Stimulated activated CD4-positive, alpha-beta T cell treated with anti-CD3 and anti-CD28 coated beads, Interleukin-1b, Interleukin-23, amount 100 ng/mL, for 1 hour (primary cell): ENCODE data around the gene MKRN1.
A peak's percentile ranks its signal among the peaks of the same experiment; 100 is the strongest.
"Not testable (repeated sequence)": the region's sequence is repeated elsewhere in the genome, so short reads cannot be mapped to it uniquely, and the experiment has no call there.

Source experiments
- DNase-seq, 2 donors: peaks; one replicate each; pipeline ENCODE4 v3.0.0-alpha.2; 2020; ENCODE audit warnings: low read depth in 2 of 2

MKRN1 gene

DNA sequence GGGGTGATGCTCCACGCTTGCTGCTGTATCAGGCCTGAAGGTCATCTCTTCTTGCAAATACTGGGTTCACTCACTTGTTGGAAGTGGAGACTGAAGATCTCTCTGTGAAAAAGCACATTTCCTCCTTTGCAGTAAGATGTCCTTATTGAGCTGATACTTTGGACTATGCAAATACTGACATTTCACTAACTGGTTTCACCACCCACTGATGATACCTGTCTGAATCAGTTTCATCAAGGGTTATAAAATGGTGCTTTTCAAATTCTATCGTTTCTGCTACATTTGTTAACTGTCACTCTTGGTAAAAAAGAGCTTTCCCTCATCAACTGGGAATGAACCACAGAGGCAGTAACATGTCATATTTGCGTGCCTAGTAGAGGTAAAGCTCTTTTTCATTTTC, 39.9 kb downstream of the MKRN1 start:
- no peak for DNase-seq

GRCh38 chr7:140435252-140435895, 43.9 kb downstream of the MKRN1 start:
- DNase-seq = no peak

- no peak for DNase-seq
Observed at GRCh38 chr7:140433396-140433795, 45.9 kb downstream of the MKRN1 start.

DNA sequence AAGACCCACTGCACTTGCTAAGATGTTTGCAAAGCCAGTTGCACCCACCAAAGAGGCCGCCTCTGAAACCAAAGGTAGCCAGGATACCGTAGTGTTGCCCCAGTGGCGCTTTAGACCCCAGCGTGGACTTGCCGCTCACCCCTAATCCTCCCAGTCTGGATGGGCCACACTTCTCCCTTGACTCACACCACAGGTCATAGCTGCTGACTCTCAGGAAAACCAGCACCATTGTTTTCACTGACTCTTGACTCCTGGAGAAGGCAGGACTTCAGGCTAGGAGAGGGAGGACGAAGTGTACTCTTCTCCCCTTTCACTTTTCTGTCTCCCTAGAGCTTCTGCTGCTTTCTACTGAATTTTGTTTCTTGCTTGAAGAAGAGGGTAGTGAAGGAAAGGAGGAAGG, 53.2 kb downstream of the MKRN1 start:
- no peak for DNase-seq

- no peak for DNase-seq
Observed at GRCh38 chr7:140425718-140426117, 53.6 kb downstream of the MKRN1 start.

- no peak for DNase-seq
Observed at GRCh38 chr7:140423501-140423900, 55.8 kb downstream of the MKRN1 start.

- no peak for DNase-seq
Observed at GRCh38 chr7:140421521-140421920, 57.8 kb downstream of the MKRN1 start.

DNA sequence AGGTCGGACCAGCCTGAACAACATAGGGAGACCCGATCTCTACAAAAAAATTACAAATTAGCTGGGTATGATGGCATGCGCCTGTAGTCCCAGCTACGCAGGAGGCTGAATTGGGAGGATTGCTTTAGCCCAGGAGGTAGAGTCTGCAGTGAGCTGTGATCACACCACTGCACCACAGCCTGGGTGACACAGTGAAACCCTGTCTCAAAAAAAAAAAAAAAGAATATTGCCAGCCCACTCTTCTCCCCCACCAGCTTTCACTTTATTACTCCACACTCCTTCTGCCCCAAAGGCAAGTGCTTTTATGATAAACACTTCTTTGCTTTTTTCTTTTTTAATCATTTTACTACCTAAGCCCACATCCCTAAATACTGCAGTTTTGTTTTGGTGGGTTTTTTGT, 60.7 kb downstream of the MKRN1 start:
- DNase-seq = no peak

DNA sequence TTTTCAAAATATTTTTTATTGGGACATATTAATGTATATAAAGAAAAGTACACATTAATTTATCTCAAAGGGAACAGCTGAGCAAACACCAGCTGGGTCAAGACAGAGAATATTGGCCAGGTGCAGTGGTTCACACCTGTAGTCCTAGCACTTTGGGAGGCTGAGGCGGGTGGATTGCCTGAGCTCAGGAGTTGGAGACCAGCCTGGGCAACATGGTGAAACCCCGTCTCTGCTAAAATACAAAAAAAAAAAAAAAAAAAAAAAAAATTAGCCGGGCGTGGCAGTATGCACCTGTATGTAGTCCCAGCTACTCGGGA, 61.2 kb downstream of the MKRN1 start:
- not testable (repeated sequence) for DNase-seq

GRCh38 chr7:140417456-140418155, 61.7 kb downstream of the MKRN1 start:
- DNase-seq = no peak

GRCh38 chr7:140416560-140416959, 62.7 kb downstream of the MKRN1 start:
- DNase-seq = no peak

- not testable (repeated sequence) for DNase-seq
Observed at GRCh38 chr7:140415816-140416215, 63.5 kb downstream of the MKRN1 start.

- no peak for DNase-seq
Observed at GRCh38 chr7:140415361-140415760, 63.9 kb downstream of the MKRN1 start.

GRCh38 chr7:140404565-140405065, 74.7 kb downstream of the MKRN1 start:
- DNase-seq = no peak

GRCh38 chr7:140403878-140404564, 75.3 kb downstream of the MKRN1 start, which contains the start of gene RAB19:
RAB19 (plus strand) TSS chr7:140404058; CDS start chr7:140407647, 3,589 bp downstream.
- DNase-seq = peak; percentile 6 to 14
